Inflammatory macrophage treated with lipopolysaccharide for 1 hour (primary cell): ENCODE measurements around the gene KCTD12.
A peak's percentile ranks its signal among the peaks of the same experiment; 100 is the strongest.

Source experiments
- DNase-seq, 2 donors: peaks; one replicate each; pipeline ENCODE4 v3.0.0-alpha.2; 2020 to 2022

KCTD12 gene

DNA sequence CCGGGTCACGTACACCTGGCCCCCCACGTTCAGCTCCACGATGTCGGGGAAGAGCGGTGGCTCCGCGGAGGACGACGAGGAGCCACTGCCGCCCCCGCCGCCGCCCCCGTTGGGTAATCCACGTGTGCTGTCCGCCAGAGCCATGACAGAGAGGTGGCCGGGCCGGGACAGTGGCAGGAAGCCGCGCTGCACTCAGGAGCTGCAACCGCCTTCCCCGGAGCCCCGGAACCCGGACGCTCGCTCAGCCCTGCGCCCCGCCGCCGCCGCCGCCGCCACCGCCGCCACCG, 257 bp downstream of the KCTD12 start:
- DNase-seq, result no peak

DNA sequence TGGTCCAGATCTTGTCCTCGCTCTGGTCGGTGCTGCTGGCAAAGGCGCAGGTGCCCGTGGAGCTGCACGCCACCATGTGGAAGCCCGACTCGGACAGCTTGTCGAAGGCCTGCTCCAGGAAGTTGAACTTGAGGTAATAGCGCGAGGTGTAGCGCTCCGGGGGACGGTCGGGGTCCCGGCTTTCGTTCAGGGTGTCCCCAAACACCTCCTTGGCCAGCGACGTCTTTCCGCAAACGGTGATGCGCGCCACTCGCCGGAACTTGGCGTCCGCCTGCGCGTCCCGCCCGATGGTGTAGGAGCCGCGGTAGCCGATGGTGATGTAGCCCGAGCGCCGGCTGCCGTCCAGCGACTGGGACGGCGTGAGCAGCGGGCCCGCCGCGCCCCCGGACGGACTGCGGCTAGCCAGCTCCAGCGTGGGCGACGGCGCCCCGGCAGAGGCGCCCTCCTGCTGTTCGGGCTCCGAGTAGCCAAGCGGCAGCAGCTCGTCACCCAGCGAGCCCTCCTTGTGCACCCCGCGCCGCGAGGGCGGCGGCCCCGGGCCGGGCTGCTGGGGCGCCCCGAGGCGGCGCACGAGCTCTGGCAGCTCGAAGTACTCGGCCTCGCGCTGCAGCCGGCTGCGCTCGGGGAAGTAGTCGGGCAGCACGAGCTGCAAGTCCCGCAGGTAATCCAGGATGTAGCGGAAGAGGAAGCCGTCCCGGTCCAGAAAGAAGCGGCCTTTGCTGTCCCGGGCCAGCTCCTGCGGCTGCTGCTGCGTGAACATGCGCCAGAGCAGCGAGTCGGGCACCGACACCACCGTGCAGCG, 801 bp downstream of the KCTD12 start:
- peak; percentile 65 to 74 for DNase-seq

DNA sequence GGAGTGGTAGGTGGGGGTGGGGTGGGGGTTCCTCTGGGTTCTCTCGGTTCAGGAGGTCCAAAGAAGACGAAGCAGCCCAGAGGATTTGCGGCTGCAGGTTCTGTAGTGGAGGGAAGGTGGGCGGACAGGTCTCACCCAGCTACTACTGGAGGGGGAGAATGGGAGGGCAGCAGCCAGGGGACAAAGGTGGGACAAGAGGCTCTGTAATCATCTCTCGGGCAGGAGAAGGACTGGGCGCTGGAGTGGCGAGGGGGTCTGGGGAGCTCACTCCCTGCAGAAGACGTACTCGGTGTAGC, 1.4 kb downstream of the KCTD12 start:
- DNase-seq, result no peak

DNA sequence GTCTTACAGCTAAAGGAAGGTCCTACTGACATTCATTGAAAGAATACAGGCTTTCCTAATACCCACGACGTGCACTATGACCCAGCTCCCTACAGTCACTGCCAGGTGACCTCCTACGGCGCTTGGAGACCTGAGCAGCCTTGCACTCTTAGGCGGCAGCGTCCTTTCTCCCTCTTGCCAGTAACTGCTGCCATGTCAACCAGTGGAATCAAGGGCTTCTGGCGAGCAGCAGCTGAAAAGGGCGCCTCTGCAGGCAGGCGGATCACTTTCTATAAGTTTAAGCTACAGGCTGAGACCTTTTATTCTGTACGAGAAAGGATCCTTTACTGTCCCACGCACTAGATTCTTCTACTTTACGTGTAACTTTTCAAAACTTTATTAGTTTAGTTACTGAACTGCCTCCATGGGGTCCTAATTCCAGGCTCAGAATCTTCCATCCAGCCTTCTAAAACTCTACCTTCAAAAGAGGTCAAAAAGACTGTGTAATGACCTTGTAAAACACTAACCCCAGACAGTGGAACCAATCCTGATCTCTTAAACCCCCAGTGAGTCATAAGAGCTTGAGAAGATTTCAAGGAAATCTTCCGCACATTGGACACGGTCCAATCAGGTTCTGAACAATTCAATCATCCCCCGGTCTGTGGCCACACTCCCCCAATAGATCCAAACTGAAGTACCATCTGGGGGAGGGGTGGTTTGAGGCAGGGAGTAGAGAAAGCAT, 1.9 kb downstream of the KCTD12 start:
- peak; percentile 73 to 94 for DNase-seq

DNA sequence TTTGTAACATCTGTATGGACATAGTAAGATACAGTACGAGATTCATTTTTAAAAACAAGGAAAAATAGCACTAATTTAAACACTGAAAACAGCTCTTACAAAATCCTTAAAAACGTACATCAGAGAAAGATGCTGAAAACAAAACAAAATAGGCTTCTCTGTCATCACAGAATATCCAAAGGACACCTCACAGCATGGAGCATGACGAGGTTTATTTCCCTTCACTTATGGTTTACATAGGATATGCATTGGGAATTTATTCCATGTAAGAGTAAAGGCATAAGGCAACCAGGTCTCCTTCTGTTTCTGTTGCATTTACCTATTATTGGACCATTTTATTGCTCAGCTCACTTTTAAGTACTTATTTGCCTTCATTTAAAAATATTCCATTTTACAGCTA, 3.0 kb downstream of the KCTD12 start:
- peak; percentile 37 to 51 for DNase-seq

DNA sequence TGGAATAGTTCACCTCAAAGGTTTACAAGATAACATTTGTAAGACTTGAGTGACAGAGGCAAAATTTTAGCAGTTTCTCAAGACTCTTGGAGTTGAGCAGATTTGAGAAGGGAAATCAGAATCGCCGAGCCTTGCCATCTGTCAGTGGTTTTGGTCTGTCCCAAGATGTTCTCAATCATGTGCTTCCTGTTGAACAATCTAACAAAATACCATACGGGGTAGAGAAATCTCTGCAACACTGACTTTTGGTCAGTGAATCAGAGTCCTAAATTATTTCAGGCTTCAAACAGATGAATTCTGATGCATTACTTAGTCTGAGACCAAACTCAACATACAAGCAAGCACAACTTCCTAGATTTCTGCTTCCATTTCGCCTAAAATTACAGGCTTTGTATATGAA, 3.8 kb downstream of the KCTD12 start:
- peak; percentile 86 to 94 for DNase-seq

DNA sequence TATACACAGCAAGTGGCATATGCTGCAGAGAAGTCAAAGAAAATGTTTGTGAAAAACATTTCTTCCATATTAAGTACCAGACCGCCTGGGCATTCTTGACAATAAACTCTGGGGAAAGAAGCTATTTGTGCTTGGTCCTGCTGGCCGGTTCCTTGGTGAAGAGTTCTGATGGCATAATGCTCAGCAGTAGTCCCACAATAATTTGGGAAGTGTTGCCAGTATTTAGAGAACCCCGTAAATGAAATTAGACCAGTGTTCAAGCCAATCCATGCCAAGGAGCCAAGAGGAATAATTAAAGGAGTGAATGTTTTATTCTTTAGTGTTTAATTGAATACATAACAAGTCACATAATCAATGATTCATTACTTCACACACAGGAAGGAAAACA, 6.3 kb downstream of the KCTD12 start:
- no peak for DNase-seq

DNA sequence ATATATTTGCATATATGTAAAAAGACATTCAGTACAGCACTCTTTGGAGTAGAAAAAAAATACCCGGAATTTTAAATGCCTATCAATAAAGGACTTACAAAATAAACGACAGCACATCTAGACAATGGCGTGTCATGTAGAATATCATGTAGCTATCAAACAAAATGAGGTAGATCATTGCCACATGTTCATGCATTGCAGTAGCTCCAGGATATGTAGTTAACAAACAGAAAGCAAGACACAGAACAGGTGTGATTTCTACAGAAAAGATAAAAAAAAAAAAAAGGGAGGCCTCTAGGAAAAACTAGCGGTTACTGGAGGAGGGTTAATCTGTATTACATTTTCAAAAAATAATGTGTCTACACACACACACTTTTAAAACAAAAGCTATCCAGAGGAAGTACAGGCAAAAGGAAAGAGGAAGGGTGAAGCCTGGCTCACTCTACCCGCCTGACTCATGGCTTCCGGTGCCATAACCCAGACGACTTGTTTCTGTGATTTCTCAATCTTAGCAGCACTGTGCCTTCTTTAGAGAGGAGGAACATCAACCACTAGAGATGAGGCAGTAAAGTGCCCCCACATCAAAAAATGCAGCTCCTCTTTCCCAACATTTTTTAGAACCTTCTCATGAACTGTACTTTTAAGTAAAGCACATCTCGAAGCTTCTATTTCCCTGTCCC, 6.9 kb downstream of the KCTD12 start:
- peak; percentile 90 to 98 for DNase-seq

DNA sequence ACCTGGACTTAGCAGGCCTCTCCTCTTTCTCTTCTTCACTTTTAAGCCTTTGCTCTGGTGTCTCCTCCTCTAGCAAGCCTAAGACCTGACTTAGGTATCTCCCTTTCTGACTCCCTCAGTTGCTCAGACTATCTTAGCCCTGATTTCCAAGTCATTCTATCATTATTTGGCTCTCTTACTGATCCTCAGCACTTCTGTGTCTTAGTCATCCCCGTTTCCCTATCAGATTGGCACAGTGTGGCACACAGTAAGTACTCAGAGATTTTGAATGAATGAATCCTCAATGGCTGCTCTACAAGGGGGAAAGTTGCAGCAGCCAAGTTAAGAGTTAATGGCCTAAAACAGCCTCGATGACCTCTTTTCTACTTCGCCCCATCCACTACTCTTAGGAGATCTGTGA, 8.2 kb downstream of the KCTD12 start:
- DNase-seq, result no peak

DNA sequence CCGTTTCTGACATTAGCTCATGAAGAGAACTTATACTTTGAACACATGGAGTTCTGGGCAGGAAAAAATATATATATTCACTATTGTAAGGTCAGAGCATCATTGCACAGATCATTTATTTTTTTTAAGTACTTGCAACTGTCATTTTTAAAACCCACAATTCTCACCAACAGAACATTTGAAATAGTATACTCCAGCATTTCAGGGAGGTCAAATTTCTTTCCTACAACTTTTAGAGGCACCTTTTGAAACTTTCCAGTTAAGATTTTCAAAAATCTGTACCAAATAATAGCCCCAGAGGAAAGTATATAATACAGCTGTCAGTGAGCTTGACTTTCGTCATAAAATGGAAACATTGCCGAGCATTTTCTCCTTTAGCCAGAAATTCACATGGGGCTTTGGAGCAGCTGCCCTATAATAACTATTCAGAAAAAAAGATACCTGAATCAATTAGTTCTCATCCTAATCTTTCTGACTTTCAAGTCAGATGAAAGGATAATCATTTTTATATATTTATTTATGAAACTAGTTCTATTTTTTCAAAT, 10.9 kb downstream of the KCTD12 start:
- DNase-seq, result no peak

DNA sequence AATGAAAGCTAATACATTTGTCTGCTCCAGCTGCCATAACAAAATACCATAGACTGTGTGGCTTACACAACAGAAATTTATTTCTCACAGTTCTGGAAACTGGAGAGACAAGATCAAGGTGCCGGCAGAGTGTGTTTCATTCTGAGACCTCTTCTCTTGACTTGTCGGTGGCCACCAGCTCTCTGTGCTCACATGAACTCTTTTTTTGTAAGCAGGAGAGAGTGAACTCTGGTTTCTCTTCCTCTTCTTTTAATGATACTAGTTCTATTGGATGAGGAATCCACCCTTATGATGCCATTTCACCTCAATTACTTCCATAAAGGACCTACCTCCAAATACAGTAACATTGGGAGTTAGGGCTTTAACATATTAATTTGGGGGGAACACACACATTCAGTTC, 11.7 kb downstream of the KCTD12 start:
- peak; percentile 47 to 54 for DNase-seq

DNA sequence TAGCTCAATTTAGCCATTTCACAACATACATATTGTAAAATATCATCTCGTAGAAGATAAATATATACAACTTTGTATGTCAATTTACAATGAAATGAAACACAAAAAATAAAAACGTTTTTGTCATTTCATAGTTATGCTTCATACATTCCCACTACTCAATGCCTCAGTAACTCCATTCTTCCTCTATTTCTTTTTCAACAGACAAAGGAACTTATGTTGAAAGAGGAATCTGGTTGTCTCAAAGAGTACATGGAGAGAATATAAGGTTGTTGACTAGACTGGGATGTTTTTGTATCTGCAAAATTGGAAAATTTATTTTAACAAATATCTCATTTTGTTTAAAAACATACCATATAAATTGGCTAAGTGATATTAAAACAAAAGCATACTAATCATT, 12.8 kb downstream of the KCTD12 start:
- peak; percentile 45 to 51 for DNase-seq

DNA sequence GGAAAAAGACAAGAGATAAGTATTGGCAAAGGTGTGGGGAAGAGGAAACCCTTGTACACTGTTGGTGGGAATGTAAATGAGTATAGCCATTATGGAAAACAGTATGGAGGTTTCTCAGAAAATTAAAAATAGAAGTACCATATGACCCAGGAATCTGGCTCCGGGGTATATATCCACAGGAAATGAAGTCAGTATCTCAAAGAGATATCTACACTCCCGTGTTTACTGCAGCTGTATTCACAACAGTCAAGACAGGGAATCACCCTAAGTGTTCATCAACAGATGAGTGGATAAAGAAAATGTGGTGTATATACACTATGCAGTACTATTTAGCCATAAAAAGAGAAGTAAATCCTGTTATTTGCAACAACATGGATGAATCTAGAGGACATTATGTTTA, 13.5 kb downstream of the KCTD12 start:
- DNase-seq, result no peak

DNA sequence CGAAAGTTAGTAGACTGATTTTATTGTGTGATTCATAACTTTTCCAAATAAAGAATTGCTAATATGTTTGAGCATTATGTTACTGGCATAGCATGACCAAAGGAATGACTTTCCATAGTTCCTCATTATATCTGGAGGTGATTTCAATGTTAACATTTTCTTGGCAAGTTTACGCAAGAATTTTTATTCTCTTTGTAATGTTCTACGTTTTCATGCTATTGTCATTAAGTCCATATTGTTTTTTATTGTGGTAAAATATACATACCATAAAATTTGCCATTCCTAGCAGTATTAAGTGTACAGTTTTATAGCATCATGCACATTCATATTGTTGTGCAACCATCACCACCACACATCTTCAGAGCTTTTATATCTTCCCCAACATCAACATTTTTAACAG, 14.8 kb downstream of the KCTD12 start:
- no peak for DNase-seq

DNA sequence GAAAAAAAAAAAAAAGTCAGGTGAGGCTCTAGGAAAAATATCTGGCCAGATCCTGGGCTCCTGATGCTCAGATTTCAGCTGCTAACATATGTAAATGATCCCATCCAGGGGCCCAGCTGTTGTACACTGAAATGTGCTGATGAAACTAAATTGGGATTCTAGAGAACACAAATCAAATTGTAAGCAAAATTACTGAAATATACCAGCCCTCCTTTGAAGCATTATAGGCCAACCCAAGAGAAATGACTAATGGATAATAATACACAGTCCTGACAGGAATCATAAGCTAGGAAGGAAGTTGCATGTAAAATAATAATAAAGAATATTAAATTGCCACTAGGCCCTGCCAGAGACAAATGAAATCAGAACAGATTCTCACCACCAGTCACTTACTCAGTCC, 17.8 kb downstream of the KCTD12 start:
- DNase-seq, result no peak

DNA sequence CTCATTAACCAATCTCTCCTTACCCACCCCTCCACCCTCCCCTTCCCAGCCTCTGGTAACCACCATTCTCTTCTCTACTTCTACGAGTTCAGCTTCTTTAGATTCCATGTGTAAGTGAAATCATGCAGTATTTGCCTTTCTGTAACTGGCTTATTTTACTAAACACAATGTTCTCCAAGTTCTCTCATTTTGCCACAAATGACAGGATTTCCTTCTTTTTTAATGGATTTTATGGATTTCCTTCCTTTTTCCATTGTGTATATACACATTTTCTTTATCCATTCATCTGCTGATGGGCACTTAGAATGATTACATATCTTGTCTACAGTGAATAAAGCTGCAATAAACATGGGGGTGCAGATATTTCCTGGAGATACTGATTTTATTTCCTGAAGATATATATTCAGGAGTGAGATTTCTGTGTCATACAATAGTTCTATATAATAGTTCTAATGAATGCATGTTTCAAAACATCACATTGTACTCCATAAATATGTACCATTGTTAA, 20.2 kb downstream of the KCTD12 start:
- DNase-seq, result no peak

DNA sequence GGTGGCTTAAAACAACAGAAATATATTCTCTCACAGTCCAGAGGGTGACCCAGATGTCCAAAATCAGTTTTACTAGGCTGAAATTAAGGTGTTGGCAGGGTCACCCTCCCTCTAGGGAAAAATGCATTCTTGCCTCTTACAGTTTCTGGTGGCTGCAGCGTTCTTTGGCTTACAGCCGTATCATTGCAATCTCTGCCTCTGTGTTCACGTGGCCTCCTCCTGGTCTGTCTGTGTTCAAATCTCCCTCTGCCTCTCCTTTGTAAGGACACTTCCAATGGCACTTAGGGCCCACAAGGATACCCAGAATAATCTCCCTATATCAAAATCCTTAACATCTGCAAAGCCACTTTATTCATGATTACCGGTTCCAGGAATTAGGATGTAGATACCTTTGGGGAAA, 21.1 kb downstream of the KCTD12 start:
- DNase-seq, result no peak

DNA sequence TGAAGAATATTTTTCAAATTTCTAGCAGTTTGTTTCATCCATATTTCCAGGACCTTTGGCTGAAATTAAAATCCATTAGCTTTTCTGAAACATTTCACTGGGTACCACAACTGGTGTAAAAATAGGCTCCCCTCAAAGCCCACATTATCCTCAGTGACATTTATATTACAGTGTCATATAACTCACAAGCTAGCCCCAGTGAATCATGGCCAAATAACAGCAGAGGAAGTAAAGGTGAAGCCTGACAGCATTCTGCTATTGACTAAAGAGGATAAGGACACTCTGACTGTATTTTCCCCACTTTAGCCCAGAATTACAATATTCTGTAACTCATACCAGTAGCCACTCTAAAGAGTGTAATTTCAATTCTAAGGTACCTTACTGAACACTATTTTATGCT, 21.9 kb downstream of the KCTD12 start:
- no peak for DNase-seq

DNA sequence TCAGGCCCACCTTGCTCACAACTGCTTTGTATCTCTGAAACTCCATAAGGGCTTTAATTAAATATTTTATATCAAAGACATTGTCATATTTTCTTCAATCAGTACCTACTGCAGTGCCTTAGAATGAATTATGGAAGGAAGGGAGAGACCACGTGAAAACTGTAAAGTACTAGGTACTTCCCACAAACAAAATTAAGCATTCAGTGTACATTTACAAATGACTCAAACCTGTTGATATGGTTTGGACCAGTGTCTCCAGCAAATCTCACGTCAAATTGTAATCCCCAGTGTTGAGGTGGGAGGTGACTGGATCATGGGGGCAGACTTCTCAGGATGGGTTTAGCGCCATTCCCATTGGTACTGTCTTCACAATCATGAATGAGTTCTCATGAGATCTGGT, 23.2 kb downstream of the KCTD12 start:
- DNase-seq, result no peak

DNA sequence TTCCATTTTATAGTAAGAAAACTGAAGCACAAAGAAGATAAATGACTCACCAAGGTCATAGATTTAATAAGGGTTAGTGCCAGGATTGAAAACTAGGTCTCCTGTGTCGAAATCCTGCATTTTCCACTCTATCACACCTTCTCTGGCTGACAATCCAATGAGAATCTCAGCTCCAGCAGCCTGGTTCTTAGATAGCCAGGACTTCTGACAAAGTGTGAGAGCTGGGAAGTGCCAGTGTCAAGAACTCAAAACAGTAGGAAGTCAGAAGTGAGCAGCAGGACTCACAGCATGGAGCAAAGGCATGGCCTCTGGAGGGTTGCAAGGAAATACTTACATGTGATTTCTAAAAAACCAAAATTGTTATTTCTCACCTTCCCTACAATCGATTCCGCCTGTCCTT, 24.3 kb downstream of the KCTD12 start:
- no peak for DNase-seq

DNA sequence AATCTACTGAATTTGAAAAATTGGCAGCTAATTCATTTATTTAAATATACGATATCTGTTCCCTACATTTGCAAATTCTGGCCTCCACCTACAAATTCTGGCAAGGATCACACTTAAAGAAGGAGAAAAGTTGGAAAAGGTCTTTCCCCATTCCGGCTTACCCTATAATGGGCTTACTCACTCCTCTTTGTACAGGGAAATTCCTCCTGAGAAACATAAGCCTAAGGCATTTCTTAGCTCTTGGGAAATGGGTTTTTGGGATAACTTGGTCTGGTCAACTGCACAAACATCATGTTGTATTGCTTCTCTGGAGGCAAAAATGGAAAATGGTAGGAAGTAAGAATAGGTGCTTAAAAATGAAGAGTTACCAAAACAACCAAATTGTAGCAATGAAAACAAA, 25.5 kb downstream of the KCTD12 start:
- DNase-seq, result no peak

DNA sequence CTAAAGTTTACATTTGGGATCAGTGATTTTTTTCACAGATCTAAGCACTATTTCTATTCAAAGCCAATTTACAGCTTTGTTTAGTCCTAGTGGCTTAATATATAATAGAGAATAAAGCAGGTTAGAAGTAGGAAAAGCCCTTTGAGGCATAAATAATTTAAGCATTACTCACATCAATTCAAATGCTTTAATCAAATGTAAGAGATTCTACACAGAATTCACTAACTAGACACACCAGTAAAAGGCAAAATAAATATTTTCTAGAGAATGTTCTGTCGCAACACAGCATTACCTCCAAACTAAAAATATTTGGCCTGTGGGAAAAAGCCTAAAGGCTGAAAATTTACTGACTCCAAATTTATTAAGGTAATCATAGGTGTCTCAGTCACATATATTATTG, 31.3 kb downstream of the KCTD12 start:
- no peak for DNase-seq

DNA sequence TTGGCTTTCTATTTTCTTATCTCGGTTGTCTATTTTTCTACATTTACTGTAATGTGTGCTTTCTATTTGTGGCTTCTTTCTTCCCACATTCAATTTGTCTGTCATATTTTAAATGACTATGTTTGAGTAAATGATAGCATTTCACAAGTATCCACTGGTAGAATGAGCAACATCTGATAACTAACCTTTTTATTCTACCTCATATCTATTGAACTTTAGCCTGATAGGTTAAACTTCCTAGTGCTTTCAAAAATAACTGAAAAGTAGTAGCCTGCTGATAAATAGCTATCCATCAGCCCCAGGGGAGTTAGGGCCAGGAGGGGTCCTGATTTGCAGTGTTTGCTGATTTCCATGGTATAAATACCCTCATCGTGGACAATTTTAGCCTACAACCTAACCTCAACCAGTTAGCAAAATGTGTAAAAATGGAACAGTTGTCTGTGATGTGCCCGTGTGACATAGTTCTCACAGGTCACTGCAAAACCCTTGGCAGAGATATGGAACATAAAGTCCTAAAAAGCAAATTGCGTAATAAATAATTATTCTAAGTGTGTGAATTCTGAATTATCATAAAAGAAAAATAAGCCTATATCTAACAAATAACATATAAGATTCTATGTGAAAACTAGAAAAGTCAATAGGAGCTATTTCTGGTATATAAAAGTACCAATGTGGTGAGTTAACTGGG, 32.1 kb downstream of the KCTD12 start:
- DNase-seq, result no peak
